Liver (tissue), 9 donors: Measurements from ENCODE around the gene PDE10A. TPM values are rescaled to one million over a fixed set of nuclear protein-coding genes. Genes with fewer than 3 reads are reported as not detected.

Experiments used
- DNase-seq: peaks from one replicate; pipeline ENCODE4 v3.0.0-alpha.2; 2017; ENCODE audit warnings: low spot score
- H3K27ac ChIP-seq, 2 donors: one replicate each; pipeline ENCODE4 v1.7.0; 2013; ENCODE audit warnings: inconsistent platforms in 2 of 2, low read length in 2 of 2, control low read depth in 1 of 2, low read depth in 1 of 2, mild to moderate bottlenecking in 1 of 2
- H3K27me3 ChIP-seq, 4 donors: one replicate each; pipeline versions ENCODE4 v1.6.1 to v1.7.0; 2013; ENCODE audit warnings: low read length in 3 of 4, inconsistent platforms in 1 of 4, mild to moderate bottlenecking in 1 of 4, moderate library complexity in 1 of 4; ENCODE audit not compliant: control insufficient read depth in 4 of 4, insufficient read depth in 4 of 4
- H3K36me3 ChIP-seq, 4 donors: one replicate each; pipeline versions ENCODE4 v1.6.1 to v1.7.0; 2013; ENCODE audit warnings: low read length in 3 of 4, mild to moderate bottlenecking in 3 of 4, low read depth in 1 of 4, moderate library complexity in 1 of 4; ENCODE audit not compliant: control insufficient read depth in 4 of 4, insufficient read depth in 3 of 4
- H3K4me1 ChIP-seq, 4 donors: one replicate each; pipeline versions ENCODE4 v1.6.1 to v1.7.0; 2013; ENCODE audit warnings: low read length in 3 of 4, mild to moderate bottlenecking in 3 of 4, moderate library complexity in 1 of 4; ENCODE audit not compliant: control insufficient read depth in 4 of 4, insufficient read depth in 4 of 4
- H3K4me3 ChIP-seq, 3 donors: one replicate each; pipeline versions ENCODE4 v1.6.1 to v1.7.0; 2013; ENCODE audit warnings: low read length in 3 of 3, control low read depth in 1 of 3, low read depth in 1 of 3, mild to moderate bottlenecking in 1 of 3
- H3K9ac ChIP-seq, 2 donors: one replicate each; pipeline ENCODE4 v1.7.0; 2013; ENCODE audit warnings: low read length in 2 of 2, mild to moderate bottlenecking in 2 of 2, moderate library complexity in 2 of 2, control low read depth in 1 of 2, low read depth in 1 of 2
- H3K9me3 ChIP-seq, 4 donors: one replicate each; pipeline versions ENCODE4 v1.6.1 to v1.7.0; 2013; ENCODE audit warnings: low read length in 3 of 4; ENCODE audit not compliant: control insufficient read depth in 4 of 4
- ATF3 ChIP-seq: IDR thresholded peaks from 2 replicates; pipeline ENCODE4 v1.6.1; 2016; ENCODE audit warnings: antibody characterized with exemption
- CTCF ChIP-seq: fragments of 150-350 bp; IDR thresholded peaks from 2 replicates; pipeline ENCODE4 v1.5.1; 2017; ENCODE audit warnings: improper control_type of control experiment, low read depth, low read length; ENCODE audit not compliant: missing input control
- EGR1 ChIP-seq, 2 donors: IDR thresholded peaks; 2 replicates each; pipeline ENCODE4 v1.6.1; 2016 to 2018; ENCODE audit warnings: antibody characterized with exemption in 2 of 2, low read depth in 2 of 2
- FOXA1 ChIP-seq: IDR thresholded peaks from 2 replicates; pipeline ENCODE4 v1.6.1; 2016; ENCODE audit warnings: antibody characterized with exemption
- FOXA2 ChIP-seq: IDR thresholded peaks from 2 replicates; pipeline ENCODE4 v1.6.1; 2016; ENCODE audit warnings: antibody characterized with exemption
- GABPA ChIP-seq, 2 donors: IDR thresholded peaks in 1 of 2; conservative IDR thresholded peaks in 1 of 2; 2 replicates each; pipeline ENCODE4 v1.6.1; 2016; ENCODE audit warnings: antibody characterized with exemption in 2 of 2, mild to moderate bottlenecking in 1 of 2, moderate library complexity in 1 of 2
- HNF4A ChIP-seq, 2 donors: conservative IDR thresholded peaks; 2 replicates each; pipeline ENCODE4 v1.6.1; 2016; ENCODE audit warnings: antibody characterized with exemption in 2 of 2, mild to moderate bottlenecking in 2 of 2
- HNF4G ChIP-seq: IDR thresholded peaks from 2 replicates; pipeline ENCODE4 v1.6.1; 2016; ENCODE audit warnings: antibody characterized with exemption
- JUND ChIP-seq, 2 donors: IDR thresholded peaks; 2 replicates each; pipeline ENCODE4 v1.6.1; 2016; ENCODE audit warnings: antibody characterized with exemption in 2 of 2
- MAX ChIP-seq: IDR thresholded peaks from 2 replicates; pipeline ENCODE4 v1.6.1; 2016; ENCODE audit warnings: antibody characterized with exemption
- NR2F2 ChIP-seq: IDR thresholded peaks from 2 replicates; pipeline ENCODE4 v1.6.1; 2016; ENCODE audit warnings: antibody characterized with exemption
- RAD21 ChIP-seq, 2 donors: IDR thresholded peaks; 2 replicates each; pipeline ENCODE4 v1.6.1; 2016; ENCODE audit warnings: antibody characterized with exemption in 2 of 2, mild to moderate bottlenecking in 2 of 2
- REST ChIP-seq: IDR thresholded peaks from 2 replicates; pipeline ENCODE4 v1.6.1; 2016; ENCODE audit warnings: antibody characterized with exemption, mild to moderate bottlenecking
- RXRA ChIP-seq, 2 donors: IDR thresholded peaks; 2 replicates each; pipeline ENCODE4 v1.6.1; 2017 to 2018; ENCODE audit warnings: antibody characterized with exemption in 2 of 2, mild to moderate bottlenecking in 1 of 2
- SP1 ChIP-seq: IDR thresholded peaks from 2 replicates; pipeline ENCODE4 v1.6.1; 2018; ENCODE audit warnings: antibody characterized with exemption, mild to moderate bottlenecking
- TAF1 ChIP-seq: conservative IDR thresholded peaks from 2 replicates; pipeline ENCODE4 v1.6.1; 2016; ENCODE audit warnings: antibody characterized with exemption, mild to moderate bottlenecking
- YY1 ChIP-seq: IDR thresholded peaks from 2 replicates; pipeline ENCODE4 v1.6.1; 2016; ENCODE audit warnings: antibody characterized with exemption, mild to moderate bottlenecking
- ZBTB33 ChIP-seq: IDR thresholded peaks from 2 replicates; pipeline ENCODE4 v1.6.1; 2016; ENCODE audit warnings: antibody characterized with exemption
- WGBS: extraction: QIAGEN DNeasy Blood & Tissue Kit; methylation state at CpG from one replicate; pipeline ENCODE4 v1.1.7; 2013; 5-methylcytosine and 5-hydroxymethylcytosine counted together
- polyA plus RNA-seq, 2 donors: library from polyadenylated mRNA; stranded (reverse) in 1 of 2; unstranded in 1 of 2; fragments of 200-250 nt in 1 of 2; fragments of >200 nt in 1 of 2; fragmentation: Nextera tagmentation in 1 of 2; extraction: Ambion mirVana in 1 of 2; gene quantifications; one replicate each; pipeline versions ENCODE4 v1.2.1 to v1.2.3, GENCODE V29; 2013 to 2015
- total RNA-seq, 2 donors: library from RNA; depleted of rRNA; stranded (reverse); fragments of >200 nt; gene quantifications; one replicate each; pipeline ENCODE4 v1.2.3, GENCODE V29; 2014
- donor health status: healthy.
- donor health status: healthy.
- donor health status: healthy.
- donor health status: healthy.
- donor health status: healthy.

The PDE10A gene
- total and polyA plus RNA-seq, 4 donors = 0.20 to 1.7 (median 0.47) TPM

GRCh38 chr6:165298402-165298801, 364.6 kb downstream of the PDE10A start:
- no peak for DNase-seq
- H3K27ac ChIP-seq = no peak overlapping the region
- no peaks in the 10 kb centered on the region for H3K36me3 ChIP-seq
- no peak for TF ChIP-seq SP1
- TF ChIP-seq RXRA (IDR thresholded peaks at IDR 0.05) = no peak
- TF ChIP-seq YY1 = no peak
- no peak for TF ChIP-seq CTCF
- TF ChIP-seq REST = no peak
- TF ChIP-seq HNF4A (conservative IDR thresholded peaks at IDR 0.05) = no peak
- no peak for TF ChIP-seq ATF3
- no peak for TF ChIP-seq GABPA (IDR thresholded peaks at IDR 0.05 in 1 of 2, conservative IDR thresholded peaks at IDR 0.05 in 1 of 2)
- no peak for TF ChIP-seq MAX
- no peak for TF ChIP-seq JUND (IDR thresholded peaks at IDR 0.05)
- TF ChIP-seq HNF4G = no peak
- no peak for TF ChIP-seq NR2F2
- no peak for TF ChIP-seq FOXA2
- no peak for TF ChIP-seq FOXA1
- TF ChIP-seq RAD21 (IDR thresholded peaks at IDR 0.05) = no peak
- no peak for TF ChIP-seq EGR1 (IDR thresholded peaks at IDR 0.05; ENCODE audit: low read depth in 2 of 2)
- TF ChIP-seq TAF1 = no peak
- no peak for TF ChIP-seq ZBTB33
- H3K27me3 ChIP-seq = peaks cover 0 to 2% (median 0%) of the 10 kb centered on the region in 4 donors
- no peak overlapping the region for H3K4me3 ChIP-seq
- H3K9me3 ChIP-seq = no peaks in the 10 kb centered on the region
- H3K9ac ChIP-seq = no peak overlapping the region
- 83% methylated on average over 6 of the region's 6 CpGs for WGBS
- no peaks in the 10 kb centered on the region for H3K4me1 ChIP-seq
